K562 (cell line): ENCODE results near the gene DMAC2. TPM values are rescaled to one million over a fixed set of nuclear protein-coding genes. Genes with fewer than 3 reads are reported as not detected.

Source experiments
- ARHGAP35 ChIP-seq: fragments of 450-650 bp; IDR thresholded peaks from 2 replicates; pipeline ENCODE4 v1.6.1; 2018; ENCODE audit not compliant: partially characterized antibody
- CHD2 ChIP-seq: IDR thresholded peaks from 2 replicates; pipeline ENCODE4 v1.6.1; 2011; ENCODE audit warnings: low read depth, low read length
- DACH1 ChIP-seq: fragments of 450-650 bp; IDR thresholded peaks from 2 replicates; pipeline ENCODE4 v1.6.1; 2018; ENCODE audit not compliant: partially characterized antibody
- ELF2 ChIP-seq: fragments of 250-450 bp; sonication (Bioruptor Pico); IDR thresholded peaks from 2 replicates; pipeline ENCODE4 v1.5.0; 2021; ENCODE audit warnings: mild to moderate bottlenecking
- ETS2 ChIP-seq: IDR thresholded peaks from 2 replicates; pipeline ENCODE4 v1.6.1; 2016; ENCODE audit warnings: borderline replicate concordance, missing genetic modification characterization, mild to moderate bottlenecking, moderate library complexity, missing compliant biosample characterization; ENCODE audit not compliant: poor library complexity, severe bottlenecking
- JUNB ChIP-seq: fragments of 450-650 bp; formaldehyde crosslinking; conservative IDR thresholded peaks from 2 replicates; pipeline ENCODE4 v1.4.0; 2020; ENCODE audit warnings: mild to moderate bottlenecking
- L3MBTL2 ChIP-seq: fragments of 450-650 bp; IDR thresholded peaks from 2 replicates; pipeline ENCODE4 v1.6.1; 2016; ENCODE audit warnings: mild to moderate bottlenecking, moderate library complexity
- MIER1 ChIP-seq: fragments of 450-650 bp; IDR thresholded peaks from 2 replicates; pipeline ENCODE4 v1.6.1; 2016; ENCODE audit warnings: antibody characterized with exemption, mild to moderate bottlenecking, low read depth
- NELFE ChIP-seq: IDR thresholded peaks from 2 replicates; pipeline ENCODE4 v1.6.1; 2011; ENCODE audit warnings: mild to moderate bottlenecking; ENCODE audit not compliant: insufficient read depth, insufficient read length
- RBBP5 ChIP-seq: fragments of 200-600 bp; sonication (generic); IDR thresholded peaks from 2 replicates; pipeline ENCODE4 v1.6.1; 2012; ENCODE audit warnings: borderline replicate concordance, mild to moderate bottlenecking, low read length, control low read depth, inconsistent platforms; ENCODE audit not compliant: insufficient read depth, poor library complexity, severe bottlenecking
- SMARCA4 ChIP-seq: fragments of 450-650 bp; IDR thresholded peaks from 2 replicates; pipeline ENCODE4 v1.6.1; 2016
- SRSF1 ChIP-seq: fragments of 200-400 bp; formaldehyde crosslinking; IDR thresholded peaks from 2 replicates; pipeline ENCODE4 v1.6.1; 2017; ENCODE audit warnings: mild to moderate bottlenecking, low read depth, low read length, moderate library complexity
- ZBTB8A ChIP-seq: fragments of 450-650 bp; IDR thresholded peaks from 2 replicates; pipeline ENCODE4 v1.6.1; 2018; ENCODE audit warnings: mild to moderate bottlenecking, moderate library complexity; ENCODE audit not compliant: partially characterized antibody
- ZNF232 ChIP-seq: sonication (generic); formaldehyde crosslinking; IDR thresholded peaks from 2 replicates; pipeline ENCODE4 v1.8.0; 2022; ENCODE audit warnings: mild to moderate bottlenecking, missing genetic modification reagents
- ZNF707 ChIP-seq: fragments of 250-450 bp; sonication (Bioruptor Pico); conservative IDR thresholded peaks from 2 replicates; pipeline ENCODE4 v1.8.0; 2022; ENCODE audit warnings: inconsistent platforms, mild to moderate bottlenecking, moderate library complexity
- polyA plus RNA-seq, 8 experiments: library from polyadenylated mRNA; depleted of rRNA in 4 of 8; stranded (reverse) in 5 of 8; unstranded in 3 of 8; fragments of >200 nt; fragmentation: Nextera tagmentation in 2 of 8; fragmentation: Illumina TruSeq in 1 of 8; extraction: Ambion mirVana in 2 of 8; extraction: Trizol in 1 of 8; gene quantifications; 2 replicates each; pipeline versions ENCODE4 v1.2.1 to v1.2.3, GENCODE V29; 2011 to 2014; ENCODE audit warnings: inconsistent platforms in 1 of 8, missing spikeins in 1 of 8
- total RNA-seq, 7 experiments: library from RNA; depleted of rRNA in 6 of 7; stranded (reverse); fragments of >200 nt in 6 of 7; fragmentation: Illumina TruSeq in 2 of 7; extraction: Trizol in 2 of 7; gene quantifications; 2 replicates each; pipeline versions ENCODE4 v1.2.1 to v1.2.3, GENCODE V29; 2011 to 2021; ENCODE audit warnings: low replicate concordance in 1 of 7
- TF ChIP-seq, protein P1 (sequence below): fragments of 250-450 bp; sonication (Bioruptor Pico); IDR thresholded peaks from 2 replicates; pipeline ENCODE4 v1.5.0; 2021
- TF ChIP-seq, protein P2 (sequence below): fragments of 250-450 bp; sonication (Bioruptor Pico); IDR thresholded peaks from 2 replicates; pipeline ENCODE4 v1.4.0; 2020
- TF ChIP-seq, protein P3 (sequence below): fragments of 250-450 bp; sonication (Bioruptor Pico); IDR thresholded peaks from 2 replicates; pipeline ENCODE4 v1.9.0; 2021; ENCODE audit warnings: mild to moderate bottlenecking
- TF ChIP-seq, protein P4 (sequence below): fragments of 250-450 bp; sonication (Bioruptor Pico); IDR thresholded peaks from 2 replicates; pipeline ENCODE4 v1.5.0; 2021; ENCODE audit warnings: mild to moderate bottlenecking, borderline replicate concordance

DMAC2 gene
- total and polyA plus RNA-seq, 9 of the 15 experiments (the other 6 are each of a cell fraction or from before 2014, with no cell fraction given), result 12.9 to 61.2 (median 43.1) TPM

DNA sequence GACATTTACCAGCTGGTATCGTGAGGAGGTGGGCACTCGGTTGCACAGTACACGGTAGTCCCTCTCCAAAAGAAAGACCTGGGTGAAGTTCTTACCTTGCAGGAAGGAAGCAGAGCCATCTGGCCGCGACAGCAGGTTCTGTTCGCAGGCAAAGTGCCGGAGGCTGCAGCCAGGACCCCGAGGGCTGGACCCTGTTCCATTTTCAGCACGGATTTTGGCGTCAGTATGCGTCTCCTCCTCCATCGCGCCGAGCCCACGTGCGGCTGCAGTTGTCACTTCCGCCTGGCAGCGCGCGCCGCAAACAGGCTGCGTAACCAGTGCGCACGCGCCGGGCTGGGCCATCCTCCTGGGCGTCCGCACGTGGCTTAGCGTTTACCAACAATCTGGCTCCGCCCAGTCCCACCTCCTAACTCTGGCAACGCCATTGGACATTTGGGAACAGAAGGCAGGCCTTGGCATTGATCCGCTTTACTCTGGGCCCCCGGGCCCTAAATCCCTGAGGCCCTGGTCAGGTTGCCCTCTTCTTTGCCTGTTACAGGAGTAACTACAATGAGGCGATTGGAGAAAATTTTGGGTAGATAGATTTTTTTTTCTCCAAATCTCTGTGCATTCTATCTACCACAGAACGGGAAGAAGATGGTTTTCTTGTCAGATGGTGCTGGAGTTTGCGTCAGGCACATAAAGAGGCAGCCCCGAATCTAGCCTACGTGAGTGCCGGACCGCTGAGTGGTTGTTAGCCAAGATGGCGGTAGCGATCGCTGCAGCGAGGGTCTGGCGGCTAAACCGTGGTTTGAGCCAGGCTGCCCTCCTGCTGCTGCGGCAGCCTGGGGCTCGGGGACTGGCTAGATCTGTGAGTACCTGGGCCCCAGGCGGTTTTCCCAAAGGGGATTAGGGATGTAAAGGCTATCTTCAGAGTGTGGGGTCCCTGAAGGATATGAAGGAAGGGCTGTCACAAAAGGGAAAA is 42.3 kb downstream of the DMAC2 start, which contains the start of the genes BCKDHA and EXOSC5 (continued):
- TF ChIP-seq, protein P1, sequence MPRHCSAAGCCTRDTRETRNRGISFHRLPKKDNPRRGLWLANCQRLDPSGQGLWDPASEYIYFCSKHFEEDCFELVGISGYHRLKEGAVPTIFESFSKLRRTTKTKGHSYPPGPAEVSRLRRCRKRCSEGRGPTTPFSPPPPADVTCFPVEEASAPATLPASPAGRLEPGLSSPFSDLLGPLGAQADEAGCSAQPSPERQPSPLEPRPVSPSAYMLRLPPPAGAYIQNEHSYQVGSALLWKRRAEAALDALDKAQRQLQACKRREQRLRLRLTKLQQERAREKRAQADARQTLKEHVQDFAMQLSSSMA (CRISPR knock-in tag), result no peak
- TF ChIP-seq ZBTB8A (no peak), RBBP5 (peak; percentile 78), JUNB (no peak), DACH1 (peak; percentile 96), CHD2 (peak; percentile 16; the same call in 1 of the 2 replicates), SMARCA4 (no peak), ELF2 (CRISPR knock-in tag) (peak; percentile 85), L3MBTL2 (peak; percentile 97), NELFE (no peak), ETS2 (no peak), ZNF232 (CRISPR knock-in tag) (no peak), SRSF1 (no peak), ARHGAP35 (no peak), ZNF707 (no peak), MIER1 (no peak)
- TF ChIP-seq, protein P2, sequence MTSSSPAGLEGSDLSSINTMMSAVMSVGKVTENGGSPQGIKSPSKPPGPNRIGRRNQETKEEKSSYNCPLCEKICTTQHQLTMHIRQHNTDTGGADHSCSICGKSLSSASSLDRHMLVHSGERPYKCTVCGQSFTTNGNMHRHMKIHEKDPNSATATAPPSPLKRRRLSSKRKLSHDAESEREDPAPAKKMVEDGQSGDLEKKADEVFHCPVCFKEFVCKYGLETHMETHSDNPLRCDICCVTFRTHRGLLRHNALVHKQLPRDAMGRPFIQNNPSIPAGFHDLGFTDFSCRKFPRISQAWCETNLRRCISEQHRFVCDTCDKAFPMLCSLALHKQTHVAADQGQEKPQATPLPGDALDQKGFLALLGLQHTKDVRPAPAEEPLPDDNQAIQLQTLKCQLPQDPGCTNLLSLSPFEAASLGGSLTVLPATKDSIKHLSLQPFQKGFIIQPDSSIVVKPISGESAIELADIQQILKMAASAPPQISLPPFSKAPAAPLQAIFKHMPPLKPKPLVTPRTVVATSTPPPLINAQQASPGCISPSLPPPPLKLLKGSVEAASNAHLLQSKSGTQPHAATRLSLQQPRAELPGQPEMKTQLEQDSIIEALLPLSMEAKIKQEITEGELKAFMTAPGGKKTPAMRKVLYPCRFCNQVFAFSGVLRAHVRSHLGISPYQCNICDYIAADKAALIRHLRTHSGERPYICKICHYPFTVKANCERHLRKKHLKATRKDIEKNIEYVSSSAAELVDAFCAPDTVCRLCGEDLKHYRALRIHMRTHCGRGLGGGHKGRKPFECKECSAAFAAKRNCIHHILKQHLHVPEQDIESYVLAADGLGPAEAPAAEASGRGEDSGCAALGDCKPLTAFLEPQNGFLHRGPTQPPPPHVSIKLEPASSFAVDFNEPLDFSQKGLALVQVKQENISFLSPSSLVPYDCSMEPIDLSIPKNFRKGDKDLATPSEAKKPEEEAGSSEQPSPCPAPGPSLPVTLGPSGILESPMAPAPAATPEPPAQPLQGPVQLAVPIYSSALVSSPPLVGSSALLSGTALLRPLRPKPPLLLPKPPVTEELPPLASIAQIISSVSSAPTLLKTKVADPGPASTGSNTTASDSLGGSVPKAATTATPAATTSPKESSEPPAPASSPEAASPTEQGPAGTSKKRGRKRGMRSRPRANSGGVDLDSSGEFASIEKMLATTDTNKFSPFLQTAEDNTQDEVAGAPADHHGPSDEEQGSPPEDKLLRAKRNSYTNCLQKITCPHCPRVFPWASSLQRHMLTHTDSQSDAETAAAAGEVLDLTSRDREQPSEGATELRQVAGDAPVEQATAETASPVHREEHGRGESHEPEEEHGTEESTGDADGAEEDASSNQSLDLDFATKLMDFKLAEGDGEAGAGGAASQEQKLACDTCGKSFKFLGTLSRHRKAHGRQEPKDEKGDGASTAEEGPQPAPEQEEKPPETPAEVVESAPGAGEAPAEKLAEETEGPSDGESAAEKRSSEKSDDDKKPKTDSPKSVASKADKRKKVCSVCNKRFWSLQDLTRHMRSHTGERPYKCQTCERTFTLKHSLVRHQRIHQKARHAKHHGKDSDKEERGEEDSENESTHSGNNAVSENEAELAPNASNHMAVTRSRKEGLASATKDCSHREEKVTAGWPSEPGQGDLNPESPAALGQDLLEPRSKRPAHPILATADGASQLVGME, result no peak
- TF ChIP-seq, protein P3, sequence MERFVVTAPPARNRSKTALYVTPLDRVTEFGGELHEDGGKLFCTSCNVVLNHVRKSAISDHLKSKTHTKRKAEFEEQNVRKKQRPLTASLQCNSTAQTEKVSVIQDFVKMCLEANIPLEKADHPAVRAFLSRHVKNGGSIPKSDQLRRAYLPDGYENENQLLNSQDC (CRISPR knock-in tag), result no peak
- TF ChIP-seq, protein P4, sequence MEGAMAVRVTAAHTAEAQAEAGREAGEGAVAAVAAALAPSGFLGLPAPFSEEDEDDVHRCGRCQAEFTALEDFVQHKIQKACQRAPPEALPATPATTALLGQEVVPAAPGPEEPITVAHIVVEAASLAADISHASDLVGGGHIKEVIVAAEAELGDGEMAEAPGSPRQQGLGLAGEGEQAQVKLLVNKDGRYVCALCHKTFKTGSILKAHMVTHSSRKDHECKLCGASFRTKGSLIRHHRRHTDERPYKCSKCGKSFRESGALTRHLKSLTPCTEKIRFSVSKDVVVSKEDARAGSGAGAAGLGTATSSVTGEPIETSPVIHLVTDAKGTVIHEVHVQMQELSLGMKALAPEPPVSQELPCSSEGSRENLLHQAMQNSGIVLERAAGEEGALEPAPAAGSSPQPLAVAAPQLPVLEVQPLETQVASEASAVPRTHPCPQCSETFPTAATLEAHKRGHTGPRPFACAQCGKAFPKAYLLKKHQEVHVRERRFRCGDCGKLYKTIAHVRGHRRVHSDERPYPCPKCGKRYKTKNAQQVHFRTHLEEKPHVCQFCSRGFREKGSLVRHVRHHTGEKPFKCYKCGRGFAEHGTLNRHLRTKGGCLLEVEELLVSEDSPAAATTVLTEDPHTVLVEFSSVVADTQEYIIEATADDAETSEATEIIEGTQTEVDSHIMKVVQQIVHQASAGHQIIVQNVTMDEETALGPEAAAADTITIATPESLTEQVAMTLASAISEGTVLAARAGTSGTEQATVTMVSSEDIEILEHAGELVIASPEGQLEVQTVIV (CRISPR knock-in tag), result no peak
